DMS114 treated with DMSO at 0.1 percent for 48 hours (cell line): ENCODE measurements around the gene SOX30.

Experiments
- DNase-seq: peaks from one replicate; lab custom pipeline; 2025; ENCODE audit not compliant: unreplicated experiment; lab: John Stamatoyannopoulos, UW

Gene SOX30

DNA sequence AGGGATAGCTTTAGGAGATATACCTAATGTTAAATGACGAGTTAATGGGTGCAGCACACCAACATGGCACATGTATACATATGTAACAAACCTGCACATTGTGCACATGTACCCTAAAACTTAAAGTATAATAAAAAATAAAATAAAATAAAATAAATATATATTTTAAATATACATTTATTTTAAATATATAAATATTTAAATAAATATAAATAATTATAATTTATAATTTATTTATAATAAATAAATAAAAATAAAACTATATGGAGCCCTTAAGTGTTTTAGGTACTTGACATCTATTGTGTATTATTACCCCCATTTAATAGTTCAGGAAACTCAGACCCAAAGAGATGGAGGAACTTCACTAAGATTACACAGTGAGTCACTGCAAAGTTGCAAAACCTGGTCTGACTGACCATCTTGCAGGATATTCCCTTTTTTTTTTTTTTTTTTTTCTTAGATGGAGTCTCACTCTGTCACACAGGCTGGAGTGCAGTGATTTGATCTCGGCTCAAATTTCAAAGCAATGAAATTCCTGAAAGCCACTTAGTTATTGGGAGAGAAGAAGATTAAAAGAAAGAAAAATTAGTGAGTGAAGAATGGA lies 13.3 kb upstream of the SOX30 start:
- DNase-seq, result no peak

DNA sequence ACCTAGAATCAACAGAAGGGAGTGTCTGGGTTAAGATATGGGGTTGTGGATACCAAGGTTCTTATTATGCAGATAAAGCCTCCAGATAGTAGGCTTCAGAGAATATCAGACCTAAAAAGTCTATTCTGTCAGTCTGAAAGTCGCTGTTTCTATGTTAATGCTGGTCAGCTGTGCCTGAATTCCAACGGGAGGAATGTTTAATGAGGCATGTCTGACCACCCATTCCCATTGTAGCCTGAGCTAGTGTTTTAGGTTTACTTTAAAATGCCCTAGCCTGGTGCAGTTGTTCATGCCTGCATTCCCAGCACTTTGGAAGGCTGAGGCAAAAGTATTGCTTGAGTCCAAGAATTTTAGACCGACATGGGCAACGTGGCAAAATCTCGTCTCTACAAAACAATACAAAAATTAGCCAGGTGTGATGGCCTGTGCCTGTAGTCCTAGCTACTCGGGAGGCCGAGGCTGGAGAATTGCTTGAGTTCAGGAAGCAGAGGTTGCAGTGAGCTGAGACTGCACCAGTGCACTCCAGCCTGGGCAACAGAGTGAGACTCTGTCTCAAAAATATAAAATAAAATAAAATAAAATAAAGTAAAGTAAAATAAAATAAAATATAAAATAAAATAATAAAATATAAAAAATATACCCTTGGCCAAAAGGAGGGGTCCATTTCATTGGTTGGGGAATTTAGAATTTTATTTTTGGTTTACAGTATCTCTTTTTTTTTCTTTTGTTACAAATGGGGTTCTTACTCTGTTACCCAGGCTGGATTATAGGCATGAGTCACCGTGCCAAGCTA lies 7.8 kb upstream of the SOX30 start:
- DNase-seq, result no peak

DNA sequence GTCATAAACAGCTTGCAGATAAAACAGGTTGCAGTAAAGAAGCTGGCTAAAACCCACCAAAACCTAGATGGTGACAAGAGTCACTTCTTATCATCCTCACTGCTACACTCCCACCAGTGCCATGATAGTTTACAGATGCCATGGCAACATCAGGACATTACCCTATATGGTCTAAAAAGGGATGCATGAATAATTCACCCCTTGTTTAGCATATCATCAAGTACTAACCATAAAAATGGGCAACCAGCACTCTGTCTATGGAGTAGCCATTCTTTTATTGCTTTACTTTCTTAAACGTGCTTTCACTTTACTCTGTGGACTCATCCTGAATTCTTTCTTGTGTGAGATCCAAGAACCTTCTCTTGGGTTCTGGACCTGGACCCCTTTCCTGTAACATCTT lies 6.7 kb upstream of the SOX30 start:
- DNase-seq, result no peak

DNA sequence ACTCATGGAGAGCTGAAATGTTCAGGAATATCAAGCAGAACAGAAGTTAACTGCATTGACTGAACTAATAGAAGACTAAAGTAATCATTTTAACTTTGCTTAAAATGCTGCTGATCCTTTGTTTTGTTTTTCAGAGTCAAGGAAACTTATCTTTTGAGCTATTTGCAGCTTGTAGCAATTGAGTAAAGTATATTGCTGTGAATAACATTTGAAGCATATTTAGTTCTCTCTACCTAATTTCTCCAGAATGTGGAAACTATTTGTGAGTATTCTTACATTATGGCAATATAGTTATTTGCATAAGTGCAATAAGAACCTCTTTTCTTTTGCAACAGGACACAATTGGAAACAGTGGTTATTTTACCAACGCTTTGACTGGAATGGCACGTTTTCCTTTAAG lies 5.3 kb upstream of the SOX30 start:
- DNase-seq, result no peak

DNA sequence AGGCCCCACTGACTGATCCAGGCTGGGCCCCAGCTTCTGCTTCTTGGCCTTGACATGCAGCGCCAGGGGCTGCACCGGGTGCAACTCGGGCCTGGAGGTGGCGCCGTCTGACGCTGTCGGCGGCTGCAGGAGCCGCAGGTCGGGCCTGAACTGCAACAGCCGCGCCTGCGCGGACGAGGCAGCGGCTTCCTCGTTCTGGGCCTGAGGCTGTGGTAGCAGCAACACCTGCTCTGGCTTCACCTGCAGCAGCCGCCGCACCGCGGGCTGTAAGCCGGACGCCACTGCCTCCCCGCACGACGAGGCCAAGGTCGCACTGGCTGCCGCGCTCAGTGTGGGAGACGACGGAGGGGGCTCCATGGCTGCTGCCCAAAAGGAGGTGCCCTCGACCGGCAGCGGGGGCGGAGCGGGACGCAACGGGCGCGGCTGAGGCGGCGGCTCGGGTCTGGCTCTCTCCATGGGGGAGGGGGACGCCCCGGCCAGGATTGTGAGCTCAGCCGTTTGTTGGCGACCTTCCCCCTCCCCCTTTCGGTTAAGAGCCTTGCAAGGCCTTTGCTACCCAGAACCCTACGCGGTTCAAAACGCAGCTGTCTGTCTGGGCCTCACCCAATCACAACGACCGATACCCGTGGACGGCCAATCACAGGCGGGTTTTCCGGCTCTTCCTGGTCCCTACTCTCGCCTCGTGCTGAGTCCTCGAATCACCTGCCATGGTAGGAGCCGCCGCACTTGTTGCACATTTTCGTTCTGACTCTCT lies 438 bp downstream of the SOX30 start:
- DNase-seq, result no peak

DNA sequence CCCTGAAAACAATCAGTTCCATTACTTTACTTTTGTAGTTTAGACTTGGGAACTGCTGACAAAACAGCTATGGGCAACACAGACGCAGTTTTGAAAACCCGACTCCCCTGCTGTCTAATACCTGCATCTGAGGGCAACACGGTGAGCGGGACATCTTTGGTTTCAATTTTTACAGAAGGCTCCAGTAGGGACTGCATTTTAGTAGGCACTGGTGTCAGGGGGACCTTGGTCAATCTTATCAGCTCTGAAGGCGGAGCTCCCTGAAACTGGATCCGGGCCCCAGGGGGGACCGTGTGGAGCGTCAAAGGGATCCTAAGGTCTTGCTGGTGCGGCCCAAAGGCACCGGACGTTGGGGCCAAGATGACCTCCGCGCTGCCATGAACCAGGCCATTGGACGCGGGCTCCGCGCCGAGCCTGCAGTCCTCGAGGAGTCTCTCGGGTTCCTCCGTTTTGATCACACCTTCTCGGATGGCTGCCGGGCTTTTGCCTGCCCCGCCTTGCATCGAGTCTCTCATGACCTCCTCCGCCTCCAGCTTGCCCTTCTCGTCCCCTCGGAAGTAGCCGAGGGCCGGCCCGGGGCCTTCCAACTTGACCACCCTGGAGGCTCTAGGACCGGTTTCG lies 1.1 kb downstream of the SOX30 start:
- DNase-seq, result no peak

DNA sequence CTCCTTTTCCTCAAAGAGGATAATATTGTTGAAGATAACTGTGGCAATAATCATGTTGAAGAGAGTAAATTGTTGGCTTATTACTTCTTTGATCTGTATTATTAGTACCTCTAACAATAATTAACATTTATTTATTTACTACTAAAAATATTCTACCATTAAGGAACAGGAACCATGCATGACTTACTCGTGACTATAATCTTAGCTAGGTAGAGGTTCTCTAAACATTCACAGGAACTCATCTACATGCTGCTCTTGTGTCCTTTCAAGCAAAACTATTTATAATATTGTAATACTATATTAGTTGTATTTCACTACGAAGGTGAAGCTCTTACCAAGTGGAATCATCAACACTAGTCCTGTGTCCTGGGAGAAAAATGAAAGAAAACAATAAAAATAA lies 3.1 kb downstream of the SOX30 start:
- no peak for DNase-seq

DNA sequence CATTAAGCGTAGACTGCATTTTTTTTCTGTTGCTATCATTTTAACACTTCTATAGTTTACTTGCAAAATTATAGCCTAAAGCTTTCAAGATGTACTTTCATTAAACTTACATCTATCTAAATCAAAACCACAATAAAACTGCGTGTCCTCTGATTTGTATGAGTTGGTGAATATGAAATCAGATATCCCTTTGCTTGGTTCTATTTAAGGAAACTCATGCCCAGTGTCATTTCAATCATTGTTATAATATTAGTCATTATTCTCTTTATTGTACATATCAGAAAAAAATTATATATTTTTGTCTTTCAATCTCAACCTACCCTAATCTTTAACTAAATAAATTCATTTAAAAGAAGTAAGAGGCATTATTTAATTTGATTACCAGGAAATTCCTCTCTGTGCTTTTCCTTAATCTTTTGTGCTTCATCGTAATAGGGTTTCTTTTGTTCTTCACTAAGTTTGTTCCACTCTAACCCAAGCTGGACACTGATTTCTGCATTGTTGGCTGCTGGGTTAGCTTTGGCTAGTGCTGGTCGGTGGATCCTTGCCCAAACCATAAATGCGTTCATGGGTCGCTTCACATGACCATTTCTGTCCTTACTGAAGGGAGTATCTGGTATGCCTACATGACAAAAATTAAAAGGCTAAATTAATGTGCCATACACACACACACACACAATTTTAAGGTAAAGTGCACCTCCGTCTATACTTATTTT lies 3.8 kb downstream of the SOX30 start:
- no peak for DNase-seq

DNA sequence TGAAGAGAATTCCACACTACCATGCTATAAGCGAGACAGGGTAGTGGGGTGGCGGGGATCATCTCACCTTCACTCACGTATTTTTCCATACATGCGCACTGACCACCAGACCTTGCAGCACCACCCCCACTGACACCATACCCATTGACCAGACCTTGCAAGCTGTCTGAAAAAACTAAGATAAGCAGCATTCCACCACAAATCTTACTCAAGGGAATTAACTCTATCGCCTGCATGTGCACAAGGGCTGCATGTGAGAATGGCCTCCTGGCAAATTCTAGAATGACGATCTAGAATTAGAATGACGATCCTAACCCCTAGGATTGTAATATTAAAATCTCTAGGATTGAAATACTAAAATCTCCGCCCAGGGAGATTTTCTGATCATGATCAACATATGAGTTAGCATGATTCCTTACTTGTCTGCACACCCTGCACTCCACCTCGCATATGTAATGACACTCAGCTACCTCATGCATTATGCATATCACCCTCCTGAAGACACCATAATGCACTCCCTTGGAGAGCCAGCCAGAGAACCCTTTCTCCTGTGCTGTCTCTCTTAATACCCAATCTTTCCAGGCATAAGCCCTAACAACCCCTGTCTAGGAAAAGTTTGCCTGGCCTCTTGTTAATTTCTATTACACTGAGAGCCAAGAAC lies 11.7 kb downstream of the SOX30 start:
- DNase-seq, result no peak

DNA sequence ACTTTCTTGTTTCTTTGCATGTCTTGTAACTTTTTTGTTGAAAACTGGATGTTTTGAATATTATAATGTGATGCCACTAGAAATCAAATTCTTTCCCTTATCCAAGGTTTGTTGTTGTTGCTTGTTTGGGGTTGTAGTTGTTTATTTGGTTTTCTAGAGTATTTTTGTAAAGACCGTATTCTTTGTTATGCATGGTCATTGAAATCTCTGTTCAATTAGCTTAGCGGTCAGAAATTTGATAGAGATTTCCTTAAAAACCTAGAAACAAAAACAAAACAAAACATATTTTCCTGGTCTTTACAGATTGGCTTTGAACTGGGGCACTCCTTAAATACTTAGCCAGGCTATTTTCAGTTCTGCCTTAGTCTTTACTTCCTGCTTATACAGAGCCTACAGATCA lies 21.9 kb downstream of the SOX30 start:
- no peak for DNase-seq

DNA sequence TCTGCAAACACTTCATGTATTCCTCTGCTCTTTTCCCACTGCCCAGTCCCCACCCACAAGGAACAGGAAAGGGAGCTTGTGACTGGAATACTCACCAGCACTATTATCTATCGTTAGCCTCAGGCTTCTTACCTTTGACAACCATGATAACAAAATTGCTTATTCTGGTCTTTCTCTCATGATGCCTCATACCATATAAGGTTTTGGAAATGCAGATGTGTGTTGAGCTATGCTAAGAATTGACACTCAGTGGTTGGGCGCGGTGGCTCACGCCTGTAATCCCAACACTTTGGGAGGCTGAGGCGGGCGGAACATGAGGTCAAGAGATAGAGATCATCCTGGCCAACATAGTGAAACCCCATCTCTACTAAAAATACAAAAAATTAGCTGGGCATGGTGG lies 25.4 kb downstream of the SOX30 start:
- no peak for DNase-seq

DNA sequence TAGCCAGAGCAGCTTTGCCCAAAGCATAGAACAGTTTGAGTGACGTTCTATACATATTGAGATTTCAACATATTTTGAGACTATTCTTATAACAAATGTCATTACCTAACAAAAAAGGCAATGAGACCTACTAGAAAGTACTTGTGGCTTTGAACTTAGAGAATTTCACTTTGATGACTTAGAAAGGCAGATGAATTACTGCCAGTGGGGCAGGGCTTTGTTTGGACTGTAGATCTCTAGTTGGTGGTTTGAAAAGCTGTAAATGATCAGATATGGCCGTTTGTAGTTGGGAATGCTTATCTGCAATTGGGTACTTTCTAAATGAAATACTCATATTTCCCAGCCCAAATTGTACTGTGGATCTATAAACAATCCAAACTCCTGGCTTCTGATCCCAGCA lies 28.1 kb downstream of the SOX30 start:
- DNase-seq, result no peak

DNA sequence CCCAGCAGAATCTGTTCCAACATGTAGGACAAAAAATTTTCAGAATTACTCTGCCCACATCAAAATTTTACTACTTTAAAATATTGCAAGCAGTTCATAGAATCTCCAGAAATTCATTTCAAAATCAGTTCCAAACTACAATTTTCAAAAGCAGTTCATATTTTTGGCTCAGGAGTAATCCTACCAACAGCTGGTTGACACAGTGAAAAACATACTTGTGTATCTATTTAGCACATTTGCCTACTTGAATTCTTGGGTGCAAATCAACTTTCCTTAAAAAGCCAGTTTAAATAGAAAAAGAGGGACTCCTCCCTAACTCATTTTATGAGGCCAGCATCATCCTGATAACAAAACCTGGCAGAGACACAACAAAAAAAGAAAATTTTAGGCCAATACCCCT lies 31.5 kb downstream of the SOX30 start:
- no peak for DNase-seq

DNA sequence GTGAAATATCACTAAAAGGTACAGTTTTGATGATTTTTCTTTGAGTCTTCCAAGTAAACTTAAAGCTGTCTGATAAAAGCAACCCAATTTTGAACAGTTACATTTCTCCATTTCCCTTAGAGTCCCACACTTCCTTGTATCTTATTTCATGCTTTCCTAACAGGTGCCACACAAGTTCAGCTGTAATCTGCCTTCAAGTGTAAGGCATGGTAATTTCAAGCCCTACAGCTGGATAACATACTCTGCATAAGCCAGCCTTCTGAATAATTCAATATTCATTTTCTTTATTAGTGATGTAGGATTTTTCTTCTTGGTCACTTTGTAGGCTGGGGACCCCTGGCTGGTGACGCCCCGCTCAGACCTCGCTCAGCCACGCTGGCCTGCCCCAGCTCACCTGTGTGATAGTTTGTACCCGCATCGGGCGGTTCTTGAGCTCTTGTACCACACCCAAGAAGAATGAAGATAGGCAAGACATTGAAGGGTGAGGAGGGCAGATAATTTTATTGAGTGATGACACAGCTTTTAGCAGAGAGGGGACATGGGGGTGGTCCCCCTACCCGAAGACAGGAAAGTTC lies 34.0 kb downstream of the SOX30 start:
- no peak for DNase-seq

DNA sequence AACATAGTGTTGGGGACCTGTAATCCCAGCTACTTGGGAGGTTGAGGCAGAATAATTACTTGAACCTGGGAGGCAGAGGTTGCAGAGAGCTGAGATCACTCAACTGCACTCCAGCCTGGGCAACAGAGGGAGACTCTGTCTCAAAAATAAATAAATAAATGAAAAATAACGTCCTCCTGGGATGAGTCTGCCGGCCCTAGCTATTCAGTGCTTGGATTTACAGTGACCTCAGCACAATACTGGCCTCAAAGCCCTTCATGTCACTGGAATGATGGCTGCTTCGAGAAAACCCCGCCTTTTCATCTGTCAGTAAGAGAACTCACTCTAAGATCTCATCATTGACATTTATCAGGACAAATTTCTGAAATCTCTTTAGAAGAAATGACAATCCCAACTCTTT lies 35.5 kb downstream of the SOX30 start:
- DNase-seq, result no peak

DNA sequence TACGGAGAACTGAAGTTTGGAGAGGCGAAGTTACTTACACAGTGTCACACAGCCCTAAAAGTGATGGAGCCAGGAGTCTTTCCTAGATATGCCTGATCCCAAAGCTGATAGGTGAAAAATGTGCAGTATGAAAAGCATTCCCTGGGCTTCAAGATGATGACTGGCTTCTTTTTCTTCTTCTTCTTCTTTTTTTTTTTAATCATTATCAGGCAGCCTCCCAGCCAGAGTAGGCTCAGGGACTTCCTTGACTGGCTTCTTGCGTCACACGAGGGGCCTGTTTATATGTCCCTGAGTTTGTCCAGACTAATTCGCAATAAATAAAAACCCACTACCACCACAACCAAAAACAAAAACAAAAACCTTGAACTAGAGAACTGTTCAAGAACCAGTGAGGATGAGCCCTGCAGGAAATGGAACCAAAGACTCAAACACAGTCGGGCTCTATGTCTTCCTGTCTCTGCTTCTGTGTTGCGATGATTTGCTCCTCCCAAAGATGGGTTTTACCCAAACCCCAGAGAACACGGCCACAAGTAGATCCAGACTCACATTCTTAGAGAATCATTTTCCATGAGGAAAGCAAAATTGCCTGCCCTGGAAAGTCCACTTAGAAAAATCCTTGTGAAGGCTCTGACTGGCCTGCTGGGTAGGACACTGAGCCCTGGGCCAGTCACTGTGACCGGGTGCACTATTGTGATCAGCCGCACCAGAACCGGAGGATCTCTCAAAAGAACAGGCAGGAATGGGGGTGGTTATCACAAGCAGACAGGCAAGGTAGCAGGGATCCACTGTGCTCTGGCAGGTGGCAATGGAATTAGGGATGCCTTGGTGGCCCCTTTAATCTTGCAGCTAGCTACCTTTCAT lies 38.6 kb downstream of the SOX30 start:
- DNase-seq, result no peak

DNA sequence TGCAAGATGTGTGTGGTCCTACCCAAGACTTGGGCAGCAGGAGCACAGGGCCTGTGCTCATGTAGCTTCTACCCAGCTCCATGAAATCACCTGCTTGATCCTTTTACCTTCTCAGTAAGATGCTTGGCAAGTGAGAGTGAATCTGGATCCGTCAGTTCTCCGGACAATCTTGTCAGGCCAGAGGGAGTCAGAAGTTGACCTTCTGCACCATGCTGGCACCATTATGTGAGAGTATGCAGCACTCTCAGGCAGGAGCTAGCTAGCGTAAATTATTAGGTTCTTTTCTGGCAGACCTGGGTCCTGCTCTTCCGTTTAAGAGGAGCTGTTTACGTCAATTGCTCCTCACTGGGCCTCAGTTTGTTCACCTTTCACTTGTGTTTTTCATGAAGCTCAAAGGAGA lies 39.7 kb downstream of the SOX30 start:
- DNase-seq, result no peak

DNA sequence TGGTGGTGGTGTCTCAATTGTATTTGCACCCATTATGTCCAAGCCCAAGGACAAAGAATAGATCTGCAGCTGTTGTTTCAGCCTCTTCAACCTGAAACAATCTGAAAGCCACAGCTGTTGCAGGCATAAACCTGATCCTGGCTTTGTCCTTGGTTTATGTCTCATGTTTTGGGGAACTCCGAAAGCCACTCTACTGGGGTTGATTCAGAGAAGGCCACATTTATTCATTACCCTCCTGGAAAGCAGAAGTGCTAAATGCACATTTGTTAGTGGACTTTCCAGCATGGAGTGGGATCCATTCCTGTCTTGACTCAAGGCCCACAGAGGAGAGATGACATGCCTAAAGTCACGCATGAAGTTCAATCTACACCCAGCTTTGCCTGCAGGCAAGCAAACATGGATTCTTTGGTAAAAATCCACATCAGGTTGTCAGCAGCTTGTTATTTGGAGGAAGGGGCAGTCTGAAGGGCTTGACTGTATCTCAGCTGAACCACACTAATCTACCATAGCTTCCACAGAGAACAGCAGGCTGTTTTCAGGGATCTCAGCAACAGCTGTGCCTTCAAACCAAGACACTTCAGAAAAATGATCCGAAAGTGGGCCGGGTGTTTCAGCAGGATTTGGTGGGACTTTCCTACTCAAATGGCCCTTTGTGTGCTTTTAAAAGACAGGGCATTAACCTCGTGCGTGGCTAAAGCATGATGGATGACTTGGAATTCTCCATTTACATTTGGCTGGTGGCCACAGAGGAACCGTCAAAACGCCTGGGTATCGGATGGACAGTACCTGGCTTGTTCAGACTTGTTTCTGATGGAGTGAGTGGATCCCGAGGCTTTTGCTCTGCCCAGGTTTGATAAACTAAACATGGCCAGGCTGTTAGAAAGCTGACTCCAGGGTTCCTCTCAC lies 40.4 kb downstream of the SOX30 start:
- no peak for DNase-seq
